ENCODE measurements around the gene FANCC. TPM values are rescaled to one million over a fixed set of nuclear protein-coding genes. Genes with fewer than 3 reads are reported as not detected.

FANCC gene
- total and polyA plus RNA-seq, 2 experiments from 2014 or later = 5.0 to 5.3 TPM

GRCh38 chr9:95115104-95115503 is 202.4 kb downstream of the FANCC start:
- Histone ChIP-seq H3K27me3 (replicated peaks; ENCODE audit: insufficient read depth) (no peaks in the 10 kb centered on the region), H3K9me3 (ENCODE audit: low read depth) (no peaks in the 10 kb centered on the region), H3K4me2 (ENCODE audit: unreplicated experiment) (no peak overlapping the region), H3K9me2 (ENCODE audit: insufficient read depth) (no peaks in the 10 kb centered on the region), H3K4me1 (ENCODE audit: insufficient read depth) (no peaks in the 10 kb centered on the region), H3F3A (ENCODE audit: insufficient read depth) (0 out of 2 replicates have a peak, but pooled peaks cover 6% of the 10 kb centered on the region), H3K4me3 (no peak overlapping the region), H3K79me2 (ENCODE audit: insufficient read depth) (no peaks in the 10 kb centered on the region), H4K20me1 (ENCODE audit: insufficient read depth) (no peaks in the 10 kb centered on the region), H3K27ac (no peak overlapping the region), H3K9ac (no peak overlapping the region), H3K36me3 (ENCODE audit: low read depth) (peaks cover 7% of the 10 kb centered on the region; the same call in 1 of the 2 replicates), H2AFZ (no peak overlapping the region)
- in situ Hi-C loops (cut with MboI) = no loop called here
- no peak for DNase-seq
- TF ChIP-seq EZH2 (IDR thresholded peaks at IDR 0.05; ENCODE audit: insufficient read depth, poor library complexity, severe bottlenecking) (no peak), EZH2phosphoT487 (IDR thresholded peaks at IDR 0.05; ENCODE audit: insufficient read depth, low read depth) (no peak)
- WGBS, 2 experiments (ENCODE audit: low coverage in 1 of 2, low lambda C conversion rate in 2 of 2, missing lambda C conversion rate in 2 of 2) = 91 to 92% methylated on average over 6 of the region's 6 CpGs

GRCh38 chr9:95112436-95113280 is 204.9 kb downstream of the FANCC start:
- in situ Hi-C loops (cut with MboI) = no loop called here
- TF ChIP-seq EZH2phosphoT487 (IDR thresholded peaks at IDR 0.05; ENCODE audit: insufficient read depth, low read depth) (no peak), EZH2 (IDR thresholded peaks at IDR 0.05; ENCODE audit: insufficient read depth, poor library complexity, severe bottlenecking) (no peak)
- no peaks in the 10 kb centered on the region for H3K9me3 ChIP-seq (ENCODE audit: low read depth)
- H4K20me1 ChIP-seq (ENCODE audit: insufficient read depth) = no peaks in the 10 kb centered on the region
- H2AFZ ChIP-seq = no peak overlapping the region
- no peaks in the 10 kb centered on the region for H3K27me3 ChIP-seq (replicated peaks; ENCODE audit: insufficient read depth)
- 94 to 99% methylated on average over 11 to 12 of the region's 12 CpGs for WGBS, 2 experiments (ENCODE audit: low coverage in 1 of 2, low lambda C conversion rate in 2 of 2, missing lambda C conversion rate in 2 of 2)
- no peak overlapping the region for H3K9ac ChIP-seq
- 0 out of 2 replicates have a peak, but pooled peaks cover 2% of the 10 kb centered on the region for H3F3A ChIP-seq (ENCODE audit: insufficient read depth)
- peaks cover 21% of the 10 kb centered on the region; the same call in 1 of the 2 replicates for H3K36me3 ChIP-seq (ENCODE audit: low read depth)
- H3K4me1 ChIP-seq (ENCODE audit: insufficient read depth) = no peaks in the 10 kb centered on the region
- H3K79me2 ChIP-seq (ENCODE audit: insufficient read depth) = no peaks in the 10 kb centered on the region
- no peak overlapping the region for H3K27ac ChIP-seq
- H3K9me2 ChIP-seq (ENCODE audit: insufficient read depth) = no peaks in the 10 kb centered on the region
- DNase-seq = no peak
- H3K4me2 ChIP-seq (ENCODE audit: unreplicated experiment) = no peak overlapping the region
- no peak overlapping the region for H3K4me3 ChIP-seq

GRCh38 chr9:95111716-95112115 is 205.8 kb downstream of the FANCC start:
- in situ Hi-C loops (cut with MboI) = no loop called here
- Histone ChIP-seq H3K4me3 (no peak overlapping the region), H3K4me1 (ENCODE audit: insufficient read depth) (no peaks in the 10 kb centered on the region), H3K27me3 (replicated peaks; ENCODE audit: insufficient read depth) (no peaks in the 10 kb centered on the region), H3K9me2 (ENCODE audit: insufficient read depth) (no peaks in the 10 kb centered on the region), H2AFZ (no peak overlapping the region), H3K4me2 (ENCODE audit: unreplicated experiment) (no peak overlapping the region), H3K36me3 (ENCODE audit: low read depth) (peaks cover 21% of the 10 kb centered on the region; the same call in 1 of the 2 replicates), H3F3A (ENCODE audit: insufficient read depth) (0 out of 2 replicates have a peak, but pooled peaks cover 5% of the 10 kb centered on the region), H3K27ac (no peak overlapping the region), H3K9ac (no peak overlapping the region), H4K20me1 (ENCODE audit: insufficient read depth) (no peaks in the 10 kb centered on the region), H3K79me2 (ENCODE audit: insufficient read depth) (no peaks in the 10 kb centered on the region), H3K9me3 (ENCODE audit: low read depth) (no peaks in the 10 kb centered on the region)
- DNase-seq = no peak
- no peak for TF ChIP-seq EZH2 (IDR thresholded peaks at IDR 0.05; ENCODE audit: insufficient read depth, poor library complexity, severe bottlenecking)
- TF ChIP-seq EZH2phosphoT487 (IDR thresholded peaks at IDR 0.05; ENCODE audit: insufficient read depth, low read depth) = no peak
- 98% methylated on average over 11 of the region's 11 CpGs for WGBS, 2 experiments (ENCODE audit: low coverage in 1 of 2, low lambda C conversion rate in 2 of 2, missing lambda C conversion rate in 2 of 2)

- in situ Hi-C loops (cut with MboI) = no loop called here
These were observed 206.5 kb downstream of the FANCC start for GRCh38 chr9:95110921-95111525.

More at GRCh38 chr9:95110921-95111525, 206.5 kb downstream of the FANCC start:
- no peak for TF ChIP-seq EZH2phosphoT487 (IDR thresholded peaks at IDR 0.05; ENCODE audit: insufficient read depth, low read depth)
- no peak for TF ChIP-seq EZH2 (IDR thresholded peaks at IDR 0.05; ENCODE audit: insufficient read depth, poor library complexity, severe bottlenecking)
- H3K9ac ChIP-seq = no peak overlapping the region
- peaks cover 9% of the 10 kb centered on the region; the same call in 1 of the 2 replicates for H3F3A ChIP-seq (ENCODE audit: insufficient read depth)
- peaks cover 21% of the 10 kb centered on the region for H3K36me3 ChIP-seq (ENCODE audit: low read depth)
- no peaks in the 10 kb centered on the region for H4K20me1 ChIP-seq (ENCODE audit: insufficient read depth)
- H3K27me3 ChIP-seq (replicated peaks; ENCODE audit: insufficient read depth) = no peaks in the 10 kb centered on the region
- H2AFZ ChIP-seq = no peak overlapping the region
- no peak for DNase-seq
- H3K4me3 ChIP-seq = no peak overlapping the region
- no peak overlapping the region for H3K4me2 ChIP-seq (ENCODE audit: unreplicated experiment)
- H3K9me2 ChIP-seq (ENCODE audit: insufficient read depth) = no peaks in the 10 kb centered on the region
- H3K79me2 ChIP-seq (ENCODE audit: insufficient read depth) = no peaks in the 10 kb centered on the region
- H3K4me1 ChIP-seq (ENCODE audit: insufficient read depth) = no peaks in the 10 kb centered on the region
- H3K27ac ChIP-seq = no peak overlapping the region
- WGBS, 2 experiments (ENCODE audit: low coverage in 1 of 2, low lambda C conversion rate in 2 of 2, missing lambda C conversion rate in 2 of 2) = 77 to 85% methylated on average over 14 of the region's 14 CpGs
- H3K9me3 ChIP-seq (ENCODE audit: low read depth) = no peaks in the 10 kb centered on the region
